HFFc6 (cell line): Measurements from ENCODE around the gene WDR27. TPM values are rescaled to one million over a fixed set of nuclear protein-coding genes. Genes with fewer than 3 reads are reported as not detected.

ENCODE experiments used
- DNase-seq: peaks from one replicate; pipeline ENCODE4 v3.0.0-alpha.2; 2018
- H3K27ac Mint-ChIP-seq: 2 replicates; pipeline ENCODE4 v1.8.0; 2020; ENCODE audit warnings: mild to moderate bottlenecking, mixed read lengths
- H3K27me3 Mint-ChIP-seq: 2 replicates; pipeline ENCODE4 v1.8.0; 2021; ENCODE audit warnings: mild to moderate bottlenecking, moderate library complexity, mixed read lengths; ENCODE audit not compliant: insufficient read depth
- H3K36me3 Mint-ChIP-seq: 2 replicates; pipeline ENCODE4 v1.8.0; 2021; ENCODE audit warnings: low read depth, mixed read lengths
- H3K4me1 Mint-ChIP-seq: 2 replicates; pipeline ENCODE4 v1.8.0; 2020; ENCODE audit warnings: low read depth, mixed read lengths
- H3K4me3 Mint-ChIP-seq: 2 replicates; pipeline ENCODE4 v1.8.0; 2020; ENCODE audit warnings: mild to moderate bottlenecking, moderate library complexity, mixed read lengths
- H3K9me3 Mint-ChIP-seq: 2 replicates; pipeline ENCODE4 v1.8.0; 2020; ENCODE audit warnings: mild to moderate bottlenecking, mixed read lengths
- total RNA-seq, 6 experiments: library from RNA; stranded (reverse); fragmentation: NEBNext Ultra II Directional; extraction: Animal tissue kit (Norgen Biotek cat#: 25700); gene quantifications; 2 replicates in 1 of 6; 3 replicates in 5 of 6; pipeline ENCODE4 v1.2.3, GENCODE V29; 2021
- TF ChIP-seq, protein P1 (sequence below): fragments of 200-600 bp; sonication (generic); IDR thresholded peaks from 2 replicates; pipeline ENCODE4 v1.5.0; 2021; ENCODE audit warnings: antibody characterized with exemption, mild to moderate bottlenecking

Gene WDR27
- total RNA-seq, 6 experiments from 2014 or later: 10.0 to 15.8 (median 12.1) TPM

DNA sequence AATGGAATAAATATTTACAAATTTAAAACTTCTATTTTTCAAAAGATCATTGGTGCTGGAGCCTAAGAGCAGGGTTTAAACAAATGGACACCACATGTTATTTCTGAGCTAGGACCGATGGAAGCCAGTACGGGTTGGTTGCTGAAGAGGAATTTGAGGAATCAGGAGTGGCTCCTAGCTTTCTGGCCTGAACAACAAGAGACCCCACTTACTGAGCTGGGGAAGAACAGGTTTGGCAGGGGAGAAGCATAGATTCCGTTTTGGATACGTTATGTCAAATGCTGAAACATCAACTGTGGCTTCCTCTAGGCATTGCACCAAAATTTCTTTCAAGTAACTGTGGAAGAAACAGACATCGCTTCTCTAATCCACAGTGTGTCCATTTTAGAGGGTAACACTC, 6.7 kb downstream of the WDR27 start:
- TF ChIP-seq, protein P1, sequence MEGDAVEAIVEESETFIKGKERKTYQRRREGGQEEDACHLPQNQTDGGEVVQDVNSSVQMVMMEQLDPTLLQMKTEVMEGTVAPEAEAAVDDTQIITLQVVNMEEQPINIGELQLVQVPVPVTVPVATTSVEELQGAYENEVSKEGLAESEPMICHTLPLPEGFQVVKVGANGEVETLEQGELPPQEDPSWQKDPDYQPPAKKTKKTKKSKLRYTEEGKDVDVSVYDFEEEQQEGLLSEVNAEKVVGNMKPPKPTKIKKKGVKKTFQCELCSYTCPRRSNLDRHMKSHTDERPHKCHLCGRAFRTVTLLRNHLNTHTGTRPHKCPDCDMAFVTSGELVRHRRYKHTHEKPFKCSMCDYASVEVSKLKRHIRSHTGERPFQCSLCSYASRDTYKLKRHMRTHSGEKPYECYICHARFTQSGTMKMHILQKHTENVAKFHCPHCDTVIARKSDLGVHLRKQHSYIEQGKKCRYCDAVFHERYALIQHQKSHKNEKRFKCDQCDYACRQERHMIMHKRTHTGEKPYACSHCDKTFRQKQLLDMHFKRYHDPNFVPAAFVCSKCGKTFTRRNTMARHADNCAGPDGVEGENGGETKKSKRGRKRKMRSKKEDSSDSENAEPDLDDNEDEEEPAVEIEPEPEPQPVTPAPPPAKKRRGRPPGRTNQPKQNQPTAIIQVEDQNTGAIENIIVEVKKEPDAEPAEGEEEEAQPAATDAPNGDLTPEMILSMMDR: no peak
- H3K27me3 Mint-ChIP-seq: no peaks in the 10 kb centered on the region
- H3K36me3 Mint-ChIP-seq: peaks cover 42% of the 10 kb centered on the region
- H3K4me1 Mint-ChIP-seq: peaks cover 35% of the 10 kb centered on the region
- no peak for DNase-seq
- peaks cover 9% of the 10 kb centered on the region; the same call in 1 of the 2 replicates for H3K9me3 Mint-ChIP-seq
- H3K27ac Mint-ChIP-seq: no peak overlapping the region
- H3K4me3 Mint-ChIP-seq: no peak overlapping the region

DNA sequence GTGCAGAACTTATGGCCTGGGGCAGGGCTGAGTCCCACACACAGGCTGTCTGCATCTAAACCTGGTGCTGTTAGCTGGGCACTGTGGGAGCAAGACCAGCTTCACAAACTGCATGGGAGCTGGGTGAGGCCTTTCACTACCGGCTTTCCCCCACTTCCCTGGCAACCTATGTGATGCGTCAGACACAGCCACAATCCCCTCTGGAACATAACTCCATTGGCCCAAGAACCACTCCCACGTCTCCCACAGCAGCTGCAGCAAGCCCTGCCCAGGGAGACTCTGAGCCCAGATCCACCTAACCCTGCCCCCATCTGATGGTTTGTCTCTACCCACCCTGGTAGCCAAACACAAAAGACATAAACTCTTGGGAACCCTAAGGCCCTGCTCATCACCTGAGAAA, 9.3 kb downstream of the WDR27 start:
- TF ChIP-seq, protein P1: no peak
- no peak overlapping the region for H3K27ac Mint-ChIP-seq
- peaks cover 26% of the 10 kb centered on the region for H3K4me1 Mint-ChIP-seq
- no peaks in the 10 kb centered on the region for H3K27me3 Mint-ChIP-seq
- no peak overlapping the region for H3K4me3 Mint-ChIP-seq
- peaks cover 9% of the 10 kb centered on the region; the same call in 1 of the 2 replicates for H3K9me3 Mint-ChIP-seq
- peaks cover 58% of the 10 kb centered on the region for H3K36me3 Mint-ChIP-seq
- no peak for DNase-seq

- peaks cover 25% of the 10 kb centered on the region for H3K4me1 Mint-ChIP-seq
- H3K4me3 Mint-ChIP-seq: no peak overlapping the region
- TF ChIP-seq, protein P1: no peak
- H3K27me3 Mint-ChIP-seq: no peaks in the 10 kb centered on the region
- no peak for DNase-seq
- peaks cover 66% of the 10 kb centered on the region for H3K36me3 Mint-ChIP-seq
- no peak overlapping the region for H3K27ac Mint-ChIP-seq
- peaks cover 14% of the 10 kb centered on the region; the same call in 1 of the 2 replicates for H3K9me3 Mint-ChIP-seq
Measured at GRCh38 chr6:169691260-169691659, 10.6 kb downstream of the WDR27 start.

GRCh38 chr6:169689287-169689686, 12.5 kb downstream of the WDR27 start:
- Mint-ChIP-seq H3K9me3 (peaks cover 19% of the 10 kb centered on the region), H3K27me3 (no peaks in the 10 kb centered on the region), H3K4me1 (peaks cover 25% of the 10 kb centered on the region), H3K27ac (peak overlapping the region; percentile 86), H3K4me3 (peak overlapping the region; percentile 46; the same call in 1 of the 2 replicates), H3K36me3 (peaks cover 70% of the 10 kb centered on the region)
- TF ChIP-seq, protein P1: no peak
- peak; percentile 60 for DNase-seq

- Mint-ChIP-seq H3K4me1 (peaks cover 19% of the 10 kb centered on the region), H3K4me3 (no peak overlapping the region), H3K27me3 (no peaks in the 10 kb centered on the region), H3K27ac (no peak overlapping the region), H3K36me3 (peaks cover 78% of the 10 kb centered on the region), H3K9me3 (peaks cover 21% of the 10 kb centered on the region)
- no peak for DNase-seq
- TF ChIP-seq, protein P1: no peak
Measured at GRCh38 chr6:169685860-169686259, 16.0 kb downstream of the WDR27 start.

- peaks cover 21% of the 10 kb centered on the region for H3K9me3 Mint-ChIP-seq
- H3K4me3 Mint-ChIP-seq: no peak overlapping the region
- TF ChIP-seq, protein P1: no peak
- H3K4me1 Mint-ChIP-seq: peaks cover 4% of the 10 kb centered on the region
- no peak for DNase-seq
- H3K36me3 Mint-ChIP-seq: peaks cover 76% of the 10 kb centered on the region
- no peaks in the 10 kb centered on the region for H3K27me3 Mint-ChIP-seq
- no peak overlapping the region for H3K27ac Mint-ChIP-seq
Measured at GRCh38 chr6:169684056-169684455, 17.8 kb downstream of the WDR27 start.
